CD14-positive monocyte (primary cell): ENCODE results near the gene HSCB. TPM values are rescaled to one million over a fixed set of nuclear protein-coding genes. Genes with fewer than 3 reads are reported as not detected.

Experiments
- DNase-seq, 3 donors: peaks; one replicate each; pipeline ENCODE4 v3.0.0-alpha.2; 2011 to 2022
- H2AFZ ChIP-seq: 2 replicates; pipeline ENCODE4 v1.6.0; 2012; ENCODE audit warnings: mild to moderate bottlenecking, low read depth, low read length, inconsistent platforms; ENCODE audit not compliant: insufficient read depth, poor library complexity, severe bottlenecking
- H3K27ac ChIP-seq, 2 donors: 1 replicate in 1 of 2; 2 replicates in 1 of 2; pipeline ENCODE4 v1.5.1; 2012 to 2013; ENCODE audit warnings: low read length in 2 of 2, control low read depth in 1 of 2, inconsistent platforms in 1 of 2, low read depth in 1 of 2, mild to moderate bottlenecking in 1 of 2
- H3K27me3 ChIP-seq, 2 donors: one replicate each; pipeline versions ENCODE4 v1.6.0 to v1.6.1; 2011 to 2013; ENCODE audit warnings: low read length in 2 of 2; ENCODE audit not compliant: control insufficient read depth in 2 of 2, insufficient read depth in 2 of 2
- H3K36me3 ChIP-seq, 2 donors: replicated peaks in 1 of 2; 1 replicate in 1 of 2; 2 replicates in 1 of 2; pipeline versions ENCODE4 v1.5.1 to v1.6.1; 2012 to 2013; ENCODE audit warnings: low read length in 2 of 2, control low read depth in 1 of 2, inconsistent platforms in 1 of 2, mild to moderate bottlenecking in 1 of 2; ENCODE audit not compliant: insufficient read depth in 2 of 2, control insufficient read depth in 1 of 2
- H3K4me1 ChIP-seq, 2 donors: 1 replicate in 1 of 2; 2 replicates in 1 of 2; pipeline versions ENCODE4 v1.5.1 to v1.6.1; 2012 to 2013; ENCODE audit warnings: low read length in 2 of 2, control low read depth in 1 of 2, inconsistent platforms in 1 of 2, mild to moderate bottlenecking in 1 of 2, moderate library complexity in 1 of 2; ENCODE audit not compliant: insufficient read depth in 2 of 2, control insufficient read depth in 1 of 2
- H3K4me2 ChIP-seq: replicated peaks from 2 replicates; pipeline ENCODE3; 2012; ENCODE audit warnings: low read length, moderate library complexity, mild to moderate bottlenecking; ENCODE audit not compliant: poor library complexity, severe bottlenecking; ENCODE audit errors: extremely low read depth
- H3K4me3 ChIP-seq, 3 experiments: fragments of 200-600 bp in 1 of 3; sonication (generic) in 1 of 3; replicated peaks in 1 of 3; 1 replicate in 2 of 3; 2 replicates in 1 of 3; pipeline ENCODE4 v1.5.1; 2011 to 2013; ENCODE audit warnings: low read length in 3 of 3, mild to moderate bottlenecking in 3 of 3, control low read depth in 2 of 3, low read depth in 2 of 3, inconsistent platforms in 1 of 3, moderate library complexity in 1 of 3
- H3K79me2 ChIP-seq: 2 replicates; pipeline ENCODE4 v1.6.0; 2012; ENCODE audit warnings: mild to moderate bottlenecking, control low read depth, inconsistent platforms, low read length, moderate library complexity; ENCODE audit not compliant: insufficient read depth
- H3K9ac ChIP-seq: 2 replicates; pipeline ENCODE4 v1.6.0; 2017; ENCODE audit warnings: low read length, mild to moderate bottlenecking; ENCODE audit not compliant: insufficient read depth, poor library complexity, severe bottlenecking
- H3K9me3 ChIP-seq, 2 donors: replicated peaks in 1 of 2; 1 replicate in 1 of 2; 2 replicates in 1 of 2; pipeline versions ENCODE4 v1.5.1 to v1.6.1; 2012 to 2013; ENCODE audit warnings: low read length in 2 of 2, control low read depth in 1 of 2; ENCODE audit not compliant: control insufficient read depth in 1 of 2, insufficient read depth in 1 of 2
- H4K20me1 ChIP-seq: 2 replicates; pipeline ENCODE4 v1.6.0; 2012; ENCODE audit warnings: mild to moderate bottlenecking, low read length, control low read depth, moderate library complexity; ENCODE audit not compliant: insufficient read depth
- H3K27ac Mint-ChIP-seq, 7 donors: one replicate each; pipeline ENCODE4 v1.8.0; 2020; ENCODE audit warnings: mild to moderate bottlenecking in 7 of 7, mixed read lengths in 7 of 7, moderate library complexity in 6 of 7, inconsistent platforms in 2 of 7
- H3K27me3 Mint-ChIP-seq, 3 donors: one replicate each; pipeline ENCODE4 v1.8.0; 2021 to 2022; ENCODE audit warnings: low read depth in 3 of 3, mild to moderate bottlenecking in 3 of 3, mixed read lengths in 3 of 3, moderate library complexity in 3 of 3, inconsistent platforms in 1 of 3
- H3K36me3 Mint-ChIP-seq, 2 donors: one replicate each; pipeline ENCODE4 v1.8.0; 2020; ENCODE audit warnings: mixed read lengths in 2 of 2, inconsistent platforms in 1 of 2, mild to moderate bottlenecking in 1 of 2
- H3K4me1 Mint-ChIP-seq: one replicate; pipeline ENCODE4 v1.8.0; 2020; ENCODE audit warnings: mild to moderate bottlenecking, mixed read lengths
- H3K4me3 Mint-ChIP-seq, 2 donors: one replicate each; pipeline ENCODE4 v1.8.0; 2020; ENCODE audit warnings: mild to moderate bottlenecking in 2 of 2, mixed read lengths in 2 of 2, moderate library complexity in 1 of 2
- H3K9me3 Mint-ChIP-seq, 7 donors: one replicate each; pipeline ENCODE4 v1.8.0; 2020 to 2022; ENCODE audit warnings: mixed read lengths in 7 of 7, mild to moderate bottlenecking in 6 of 7, moderate library complexity in 6 of 7, inconsistent platforms in 2 of 7
- WGBS: methylation state at CpG from one replicate; pipeline ENCODE4 v1.1.5; 2013; ENCODE audit warnings: missing lambda C conversion rate; ENCODE audit not compliant: insufficient coverage; 5-methylcytosine and 5-hydroxymethylcytosine counted together
- intact Hi-C, 2 donors: fragments of 100-400 bp; cut with micrococcal nuclease; formaldehyde crosslinking; loops; one replicate each; pipeline versions ENCODE4 v1.15.0 to v1.15.1; 2023
- polyA plus RNA-seq, 3 donors: library from polyadenylated mRNA; depleted of rRNA in 1 of 3; unstranded in 2 of 3; stranded (reverse) in 1 of 3; fragments of 300-500 nt in 2 of 3; fragments of >200 nt in 1 of 3; fragmentation: Illumina TruSeq in 2 of 3; gene quantifications; 1 replicate in 2 of 3; 2 replicates in 1 of 3; pipeline ENCODE4 v1.2.3, GENCODE V29; 2012 to 2021
- TF ChIP-seq, protein P1 (sequence below): fragments of 200-600 bp; IDR thresholded peaks from one replicate; pipeline ENCODE4 v1.8.0; 2022; ENCODE audit warnings: antibody characterized with exemption, mild to moderate bottlenecking

HSCB gene
- polyA plus RNA-seq, 3 donors = 10.1 to 13.2 (median 10.3) TPM

DNA sequence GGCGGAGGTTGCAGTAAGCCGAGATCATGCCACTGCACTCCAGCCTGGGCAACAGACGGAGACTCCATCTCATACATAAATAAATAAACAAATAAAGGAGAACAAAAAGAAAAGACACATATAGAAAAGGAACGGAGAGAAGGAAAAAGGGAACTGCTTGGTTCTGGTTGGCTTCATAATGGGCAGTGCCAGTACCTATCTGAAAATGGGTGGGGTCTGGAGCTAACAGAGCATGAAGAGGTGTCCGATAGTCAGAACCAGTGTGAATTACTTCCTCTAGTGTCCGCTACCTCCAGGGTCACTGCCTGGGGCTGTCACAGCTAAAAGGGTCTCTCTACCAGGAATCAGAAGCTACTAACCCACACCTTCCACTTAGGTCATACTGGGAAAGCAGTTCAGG, 35.0 kb upstream of the HSCB start:
- Mint-ChIP-seq H3K4me3 (no peak overlapping the region), H3K27ac (peak overlapping the region in 2 of 7 donors; percentile 36 to 84)
- no peaks in the 10 kb centered on the region for H3K79me2 ChIP-seq

DNA sequence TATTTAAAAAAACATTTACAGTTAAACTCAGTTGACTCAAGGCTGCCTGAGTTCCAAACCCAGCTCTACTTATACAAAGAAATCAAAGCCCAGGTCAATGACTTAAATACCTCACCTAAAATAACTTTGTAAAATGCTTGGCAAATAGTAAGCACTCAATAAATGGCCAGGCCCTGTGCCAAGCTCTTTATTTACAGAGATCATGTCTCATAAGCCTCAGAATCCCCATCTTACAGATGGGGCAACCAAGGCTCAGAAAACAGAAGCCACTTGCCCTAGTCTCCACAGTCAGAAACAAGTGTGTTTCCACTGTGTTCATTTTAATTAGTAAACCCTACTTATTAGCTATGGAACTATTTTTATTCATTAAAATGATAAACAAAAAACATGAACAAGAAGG, 31.7 kb upstream of the HSCB start:
- Histone ChIP-seq H3K9me3 (no peaks in the 10 kb centered on the region), H3K36me3 (peaks cover 20 to 51% of the 10 kb centered on the region in 2 donors), H4K20me1 (no peaks in the 10 kb centered on the region), H2AFZ (no peak overlapping the region), H3K4me2 (no peak overlapping the region), H3K79me2 (no peaks in the 10 kb centered on the region), H3K4me3 (no peak overlapping the region), H3K9ac (no peak overlapping the region), H3K4me1 (peaks cover 0 to 3% of the 10 kb centered on the region in 2 donors), H3K27ac (no peak overlapping the region), H3K27me3 (no peaks in the 10 kb centered on the region)
- no peak overlapping the region for H3K27ac Mint-ChIP-seq
- H3K4me1 Mint-ChIP-seq = peaks cover 6% of the 10 kb centered on the region
- TF ChIP-seq, protein P1, sequence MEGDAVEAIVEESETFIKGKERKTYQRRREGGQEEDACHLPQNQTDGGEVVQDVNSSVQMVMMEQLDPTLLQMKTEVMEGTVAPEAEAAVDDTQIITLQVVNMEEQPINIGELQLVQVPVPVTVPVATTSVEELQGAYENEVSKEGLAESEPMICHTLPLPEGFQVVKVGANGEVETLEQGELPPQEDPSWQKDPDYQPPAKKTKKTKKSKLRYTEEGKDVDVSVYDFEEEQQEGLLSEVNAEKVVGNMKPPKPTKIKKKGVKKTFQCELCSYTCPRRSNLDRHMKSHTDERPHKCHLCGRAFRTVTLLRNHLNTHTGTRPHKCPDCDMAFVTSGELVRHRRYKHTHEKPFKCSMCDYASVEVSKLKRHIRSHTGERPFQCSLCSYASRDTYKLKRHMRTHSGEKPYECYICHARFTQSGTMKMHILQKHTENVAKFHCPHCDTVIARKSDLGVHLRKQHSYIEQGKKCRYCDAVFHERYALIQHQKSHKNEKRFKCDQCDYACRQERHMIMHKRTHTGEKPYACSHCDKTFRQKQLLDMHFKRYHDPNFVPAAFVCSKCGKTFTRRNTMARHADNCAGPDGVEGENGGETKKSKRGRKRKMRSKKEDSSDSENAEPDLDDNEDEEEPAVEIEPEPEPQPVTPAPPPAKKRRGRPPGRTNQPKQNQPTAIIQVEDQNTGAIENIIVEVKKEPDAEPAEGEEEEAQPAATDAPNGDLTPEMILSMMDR = no peak
- H3K4me3 Mint-ChIP-seq = no peak overlapping the region
- DNase-seq = no peak
- H3K9me3 Mint-ChIP-seq = peaks cover 0 to 3% (median 0%) of the 10 kb centered on the region in 7 donors
- peaks cover 42 to 56% of the 10 kb centered on the region in 2 donors for H3K36me3 Mint-ChIP-seq
- intact Hi-C loops = loop anchor here in 1 of 2 donors (10.0 kb wide), 1 partner anchor 55 kb away; no protein-coding TSS in a partner anchor
- peaks cover 0 to 1% (median 0%) of the 10 kb centered on the region in 3 donors for H3K27me3 Mint-ChIP-seq

More for the DNA sequence above, 35.0 kb upstream of the HSCB start:
- Histone ChIP-seq H3K4me1 (no peaks in the 10 kb centered on the region), H3K9ac (no peak overlapping the region), H3K9me3 (no peaks in the 10 kb centered on the region), H4K20me1 (no peaks in the 10 kb centered on the region), H3K36me3 (peaks cover 28 to 57% of the 10 kb centered on the region in 2 donors), H3K27me3 (no peaks in the 10 kb centered on the region), H3K4me2 (no peak overlapping the region), H2AFZ (no peak overlapping the region), H3K27ac (no peak overlapping the region), H3K4me3 (no peak overlapping the region)
- Mint-ChIP-seq H3K27me3 (no peaks in the 10 kb centered on the region), H3K36me3 (peaks cover 49 to 69% of the 10 kb centered on the region in 2 donors), H3K4me1 (no peaks in the 10 kb centered on the region), H3K9me3 (no peaks in the 10 kb centered on the region)
- TF ChIP-seq, protein P1 = no peak
- intact Hi-C loops = no loop called here
- DNase-seq = no peak
- WGBS = no CpG with 5 or more reads among the region's 6 CpGs
